Activated naive CD4-positive, alpha-beta T cell treated with anti-CD3 and anti-CD28 coated beads, Interleukin-2, amount 10 ng/mL, durations not matched to agents 7 days and 5 days (primary cell): Measurements from ENCODE around the gene MFAP4.

Source experiments
- CTCF ChIA-PET: fragments of 350-600 bp; sonication (Branson Sonifier 250); formaldehyde crosslinking; loops from one replicate; lab custom pipeline; 2021; ENCODE audit warnings: antibody characterized with exemption; lab: Charles Lee
- DNase-seq: peaks from one replicate; pipeline ENCODE4 v3.0.0-alpha.2; 2020
- H3K27ac Mint-ChIP-seq: one replicate; pipeline ENCODE4 v1.8.0; 2021; ENCODE audit warnings: mild to moderate bottlenecking, moderate library complexity, mixed read lengths
- H3K27me3 Mint-ChIP-seq: one replicate; pipeline ENCODE4 v1.8.0; 2021; ENCODE audit warnings: mild to moderate bottlenecking, mixed read lengths
- H3K36me3 Mint-ChIP-seq: one replicate; pipeline ENCODE4 v1.8.0; 2021; ENCODE audit warnings: mixed read lengths
- H3K4me1 Mint-ChIP-seq: one replicate; pipeline ENCODE4 v1.8.0; 2021; ENCODE audit warnings: mixed read lengths
- H3K4me3 Mint-ChIP-seq: one replicate; pipeline ENCODE4 v1.8.0; 2021; ENCODE audit warnings: mild to moderate bottlenecking, moderate library complexity, mixed read lengths
- H3K9me3 Mint-ChIP-seq: one replicate; pipeline ENCODE4 v1.8.0; 2021; ENCODE audit warnings: mixed read lengths

MFAP4 gene, protein sequence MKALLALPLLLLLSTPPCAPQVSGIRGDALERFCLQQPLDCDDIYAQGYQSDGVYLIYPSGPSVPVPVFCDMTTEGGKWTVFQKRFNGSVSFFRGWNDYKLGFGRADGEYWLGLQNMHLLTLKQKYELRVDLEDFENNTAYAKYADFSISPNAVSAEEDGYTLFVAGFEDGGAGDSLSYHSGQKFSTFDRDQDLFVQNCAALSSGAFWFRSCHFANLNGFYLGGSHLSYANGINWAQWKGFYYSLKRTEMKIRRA

DNA sequence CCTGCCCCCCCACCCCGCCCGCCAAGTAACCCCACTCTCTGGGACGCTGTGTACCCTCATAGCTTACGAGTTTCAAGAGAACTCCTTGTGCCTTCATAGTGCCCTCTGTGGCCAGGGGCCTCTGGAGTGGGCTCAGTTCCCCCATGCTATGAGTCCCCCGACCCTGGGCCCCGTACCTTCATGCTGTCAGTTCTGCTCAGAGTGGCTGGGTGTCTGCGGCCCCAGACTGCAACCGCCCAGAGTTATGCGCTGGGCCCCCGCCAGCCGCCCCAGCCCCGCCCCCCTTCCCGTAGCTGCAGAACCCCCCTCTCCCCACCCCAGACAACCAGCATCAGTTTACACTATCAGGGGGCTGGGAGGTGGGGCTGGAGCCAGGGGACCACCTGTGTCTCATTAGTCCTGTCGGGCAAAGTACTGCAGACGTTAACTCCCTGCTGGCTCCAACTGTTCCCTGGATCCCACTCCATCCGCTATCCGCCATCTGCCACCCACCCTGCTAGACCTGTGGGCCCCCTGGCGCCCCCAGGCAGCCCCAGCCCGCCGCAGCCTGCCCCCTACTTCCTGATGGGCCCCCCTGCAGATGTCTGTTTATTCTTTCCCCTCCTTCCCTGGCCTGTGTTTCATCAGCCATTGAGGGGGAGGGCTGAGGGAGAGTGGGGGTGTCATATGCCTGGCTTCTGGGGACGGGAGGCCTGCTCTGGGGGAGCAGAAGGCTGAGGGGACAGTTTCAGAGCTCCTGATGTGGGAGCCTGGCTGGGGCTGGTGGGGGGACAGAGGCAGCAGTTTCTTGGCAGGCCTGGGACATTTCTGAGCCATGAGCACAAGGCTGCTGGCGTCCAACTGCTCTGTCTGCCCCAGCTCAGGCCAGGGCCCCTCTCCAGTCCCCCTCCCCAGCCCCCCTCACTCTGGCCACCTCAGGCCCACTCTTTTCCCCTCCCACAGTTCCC, at the start of gene MFAP4:
MFAP4 (minus strand) TSS at position 217 of the 947 bp plus-strand sequence; CDS start at position 182, 35 bp downstream.
- H3K4me3 Mint-ChIP-seq = no peak within 1 kb of the TSS
- peak within 1 kb of the TSS; percentile 50 for H3K27ac Mint-ChIP-seq
- peaks cover 44% of the 10 kb centered on the region for H3K27me3 Mint-ChIP-seq
- H3K4me1 Mint-ChIP-seq = peaks cover 8% of the 10 kb centered on the region
- no peaks in the 10 kb centered on the region for H3K9me3 Mint-ChIP-seq
- CTCF ChIA-PET = no interaction called here
- no peak for DNase-seq
- H3K36me3 Mint-ChIP-seq = peaks cover 24% of the 10 kb centered on the region

DNA sequence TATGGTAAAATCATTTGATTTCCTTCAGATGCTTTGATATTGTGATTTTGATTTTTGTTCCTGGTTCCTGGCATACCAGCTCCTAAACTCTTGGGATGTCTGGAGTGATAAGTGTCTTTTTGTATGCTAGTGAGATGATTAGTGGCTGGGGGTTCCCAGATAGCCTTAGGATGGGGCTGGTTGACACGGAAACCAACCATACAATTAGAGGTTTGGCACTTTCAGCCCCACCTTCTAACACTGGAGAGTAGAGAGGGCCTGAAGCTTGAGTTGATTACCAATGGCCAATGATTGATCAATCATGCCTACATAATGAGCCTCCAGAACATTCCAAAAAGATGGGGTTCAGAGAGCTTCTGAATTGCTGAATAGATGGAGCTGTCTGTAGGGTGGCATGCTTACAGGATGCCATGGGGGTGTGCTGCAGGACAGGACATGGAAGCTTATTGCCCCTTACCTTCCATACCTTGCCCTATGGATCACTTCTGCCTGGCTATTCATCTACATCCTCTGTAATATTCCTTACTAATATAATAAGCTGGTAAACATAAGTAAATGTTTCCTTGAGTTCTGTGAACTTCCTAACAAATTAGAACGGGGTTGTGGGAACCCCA, 46.8 kb upstream of the MFAP4 start:
- H3K27me3 Mint-ChIP-seq = peaks cover 29% of the 10 kb centered on the region
- no peaks in the 10 kb centered on the region for H3K9me3 Mint-ChIP-seq
- no peaks in the 10 kb centered on the region for H3K4me1 Mint-ChIP-seq
- no peak overlapping the region for H3K4me3 Mint-ChIP-seq
- H3K36me3 Mint-ChIP-seq = no peaks in the 10 kb centered on the region
- CTCF ChIA-PET = interaction anchor here (0.7 to 2.8 kb wide), 5 partner anchors 9 to 333 kb away, joined by 3 to 12 read pairs (median 4); partner anchors contain the start of gene B9D1
- no peak for DNase-seq
- H3K27ac Mint-ChIP-seq = no peak overlapping the region

DNA sequence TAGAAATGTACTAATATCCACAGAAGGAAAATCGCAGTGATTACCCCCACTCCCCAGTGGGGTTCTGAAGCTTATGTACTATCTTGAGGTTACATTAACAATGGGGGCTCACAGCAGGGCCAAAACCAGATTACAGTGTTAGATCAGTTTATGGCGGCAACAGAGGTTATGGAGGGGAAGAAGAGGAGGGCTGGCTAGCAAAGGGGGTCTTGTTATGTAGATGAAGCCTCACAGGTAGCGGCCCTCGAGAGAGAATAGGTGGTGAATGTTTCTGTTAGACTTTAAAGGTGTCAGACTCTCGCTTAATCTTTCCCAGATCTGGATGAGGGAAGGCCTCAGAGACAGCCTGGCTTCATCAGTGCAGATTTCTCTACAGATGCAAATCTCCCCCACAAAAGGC, 46.3 kb upstream of the MFAP4 start:
- Mint-ChIP-seq H3K9me3 (no peaks in the 10 kb centered on the region), H3K4me3 (no peak overlapping the region), H3K27me3 (peaks cover 30% of the 10 kb centered on the region), H3K36me3 (no peaks in the 10 kb centered on the region), H3K4me1 (no peaks in the 10 kb centered on the region), H3K27ac (no peak overlapping the region)
- DNase-seq = no peak
- CTCF ChIA-PET = interaction anchor here (0.7 to 2.8 kb wide), 4 partner anchors 12 to 333 kb away, joined by 3 to 12 read pairs (median 4); partner anchors contain the start of gene B9D1

DNA sequence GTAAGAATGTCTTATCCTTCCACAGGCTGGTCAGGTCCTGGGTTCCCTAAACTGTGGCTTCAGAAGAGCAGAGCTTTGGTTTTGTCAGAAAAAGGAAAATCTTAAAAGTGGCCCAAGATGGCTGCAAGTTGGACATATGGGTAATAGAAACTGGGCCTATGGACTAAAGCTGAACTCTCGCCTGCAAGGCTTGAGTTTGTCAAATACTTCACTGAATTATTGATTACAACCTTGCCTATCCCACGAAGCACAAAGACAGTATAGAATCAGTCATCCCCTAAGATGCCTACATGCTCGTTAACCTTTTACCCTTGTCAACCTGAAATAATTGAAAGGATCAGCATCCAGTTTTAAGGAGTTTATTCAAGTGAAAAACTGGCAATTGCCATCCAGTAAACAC, 44.7 kb upstream of the MFAP4 start:
- H3K4me3 Mint-ChIP-seq = no peak overlapping the region
- H3K36me3 Mint-ChIP-seq = no peaks in the 10 kb centered on the region
- CTCF ChIA-PET = no interaction called here
- no peak overlapping the region for H3K27ac Mint-ChIP-seq
- peaks cover 39% of the 10 kb centered on the region for H3K27me3 Mint-ChIP-seq
- no peaks in the 10 kb centered on the region for H3K9me3 Mint-ChIP-seq
- no peaks in the 10 kb centered on the region for H3K4me1 Mint-ChIP-seq
- DNase-seq = no peak

DNA sequence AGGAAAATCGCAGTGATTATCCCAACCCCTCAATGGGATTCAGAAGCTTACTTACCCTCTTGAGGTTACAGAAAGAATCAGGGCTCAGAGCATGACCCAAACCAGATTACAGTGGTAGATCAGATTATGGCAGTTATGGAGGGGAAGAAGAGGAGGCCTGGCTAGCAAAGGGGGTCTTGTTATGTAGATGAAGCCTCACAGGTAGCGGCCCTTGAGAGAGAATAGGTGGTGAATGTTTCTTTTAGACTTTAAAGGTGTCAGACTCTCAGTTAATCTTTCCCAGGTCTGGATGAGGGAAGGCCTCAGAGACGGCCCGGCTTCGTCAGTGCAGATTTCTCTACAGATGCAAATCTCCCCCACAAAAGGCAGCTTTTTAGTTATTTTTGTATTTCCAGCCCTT, 39.6 kb upstream of the MFAP4 start:
- H3K9me3 Mint-ChIP-seq = no peaks in the 10 kb centered on the region
- CTCF ChIA-PET = interaction anchor here (1.7 kb wide), 1 partner anchor 64 kb away, joined by 5 read pairs; the partner anchor contains the start of gene B9D1
- no peaks in the 10 kb centered on the region for H3K36me3 Mint-ChIP-seq
- no peak for DNase-seq
- no peak overlapping the region for H3K27ac Mint-ChIP-seq
- H3K4me3 Mint-ChIP-seq = no peak overlapping the region
- H3K4me1 Mint-ChIP-seq = no peaks in the 10 kb centered on the region
- peaks cover 46% of the 10 kb centered on the region for H3K27me3 Mint-ChIP-seq

DNA sequence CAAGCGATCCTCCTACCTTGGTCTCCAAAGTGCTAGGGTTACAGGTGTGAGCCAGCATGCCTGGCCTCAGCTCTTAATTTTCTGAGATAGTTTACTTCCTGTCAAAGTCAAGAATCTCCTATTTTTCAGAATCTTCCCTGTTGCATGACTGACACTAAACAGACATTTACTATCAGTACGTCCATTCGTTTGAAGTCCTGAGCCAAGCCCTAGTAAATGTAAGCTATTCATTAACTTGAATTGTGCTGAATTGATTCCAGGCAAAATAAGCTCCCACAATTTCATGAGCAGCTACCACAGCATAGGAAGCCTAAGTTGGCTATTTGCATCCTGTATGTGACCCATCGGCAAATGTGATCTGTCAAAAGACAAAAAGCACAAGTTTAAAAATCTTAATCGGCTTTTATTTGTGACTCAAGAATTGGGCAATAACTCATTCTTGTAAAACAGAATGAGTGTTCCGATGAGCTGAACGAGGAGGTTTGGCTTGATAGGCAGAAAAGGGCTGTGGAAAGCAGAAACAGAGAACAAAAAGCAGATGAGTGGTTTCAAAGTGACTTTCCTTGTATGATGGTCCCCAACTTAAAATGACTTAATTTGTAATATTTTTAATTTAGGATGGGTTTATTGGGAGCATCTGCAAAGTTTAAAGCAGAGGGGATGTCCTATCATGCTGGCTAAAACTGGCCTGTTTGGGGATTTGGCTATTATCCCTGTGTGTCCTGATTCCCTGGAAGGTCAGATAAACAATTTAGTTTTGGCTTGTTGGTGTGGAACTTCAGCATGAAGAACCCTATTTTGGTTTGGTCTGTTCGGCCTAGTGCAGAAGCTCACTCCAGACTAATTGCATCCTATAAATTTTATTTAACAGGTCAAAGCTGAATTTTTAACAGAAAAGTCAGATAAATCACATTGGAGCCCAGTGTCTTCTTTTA, 38.2 kb upstream of the MFAP4 start:
- H3K36me3 Mint-ChIP-seq = no peaks in the 10 kb centered on the region
- no peak for DNase-seq
- no peaks in the 10 kb centered on the region for H3K9me3 Mint-ChIP-seq
- H3K4me3 Mint-ChIP-seq = no peak overlapping the region
- peaks cover 35% of the 10 kb centered on the region for H3K27me3 Mint-ChIP-seq
- H3K27ac Mint-ChIP-seq = no peak overlapping the region
- H3K4me1 Mint-ChIP-seq = no peaks in the 10 kb centered on the region
- CTCF ChIA-PET = interaction anchor here (1.3 kb wide), 1 partner anchor 63 kb away, joined by 3 read pairs; the partner anchor contains the start of gene B9D1

DNA sequence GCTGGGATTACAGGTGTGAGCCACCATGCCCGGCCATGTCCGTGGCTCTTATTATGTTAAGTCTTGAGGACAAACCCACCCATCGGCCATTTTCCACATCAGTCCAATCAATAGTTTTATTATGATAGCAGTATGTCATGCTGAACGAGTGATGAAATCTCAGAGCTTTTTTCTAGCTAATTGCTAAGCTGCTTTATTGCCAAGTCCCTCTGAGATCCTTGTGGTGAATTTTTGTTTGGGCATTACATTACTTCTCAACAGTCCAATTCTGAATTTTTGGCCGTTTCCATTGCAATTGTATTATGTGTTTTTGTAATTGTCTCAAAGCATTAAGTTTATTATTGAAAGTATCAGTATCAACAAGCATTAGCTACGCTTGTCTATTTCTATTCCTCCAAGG, 34.9 kb upstream of the MFAP4 start:
- Mint-ChIP-seq H3K36me3 (no peaks in the 10 kb centered on the region), H3K27ac (no peak overlapping the region), H3K9me3 (no peaks in the 10 kb centered on the region), H3K4me1 (peaks cover 3% of the 10 kb centered on the region), H3K4me3 (no peak overlapping the region), H3K27me3 (peaks cover 30% of the 10 kb centered on the region)
- CTCF ChIA-PET = no interaction called here
- no peak for DNase-seq

DNA sequence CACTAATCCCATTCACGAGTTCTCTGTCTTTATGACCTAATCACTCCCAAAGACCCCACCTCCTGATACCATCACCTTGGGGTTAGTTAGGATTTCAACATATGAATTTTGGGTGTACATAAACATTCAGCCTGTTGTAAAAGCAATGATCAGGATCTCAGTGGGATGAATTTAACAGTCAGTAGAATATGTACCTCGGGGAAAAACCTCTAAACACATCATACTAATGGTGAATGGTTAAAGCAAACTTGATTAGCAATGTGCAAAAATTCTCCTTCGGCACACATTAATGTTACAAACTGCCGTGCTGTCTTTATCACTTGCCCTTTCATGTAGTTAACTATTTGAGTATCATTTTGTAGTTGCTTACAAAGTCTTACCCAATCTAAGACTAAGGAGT, 34.2 kb upstream of the MFAP4 start:
- Mint-ChIP-seq H3K36me3 (no peaks in the 10 kb centered on the region), H3K27ac (no peak overlapping the region), H3K4me3 (no peak overlapping the region), H3K4me1 (peaks cover 3% of the 10 kb centered on the region), H3K9me3 (no peaks in the 10 kb centered on the region), H3K27me3 (peaks cover 33% of the 10 kb centered on the region)
- DNase-seq = no peak
- CTCF ChIA-PET = no interaction called here

DNA sequence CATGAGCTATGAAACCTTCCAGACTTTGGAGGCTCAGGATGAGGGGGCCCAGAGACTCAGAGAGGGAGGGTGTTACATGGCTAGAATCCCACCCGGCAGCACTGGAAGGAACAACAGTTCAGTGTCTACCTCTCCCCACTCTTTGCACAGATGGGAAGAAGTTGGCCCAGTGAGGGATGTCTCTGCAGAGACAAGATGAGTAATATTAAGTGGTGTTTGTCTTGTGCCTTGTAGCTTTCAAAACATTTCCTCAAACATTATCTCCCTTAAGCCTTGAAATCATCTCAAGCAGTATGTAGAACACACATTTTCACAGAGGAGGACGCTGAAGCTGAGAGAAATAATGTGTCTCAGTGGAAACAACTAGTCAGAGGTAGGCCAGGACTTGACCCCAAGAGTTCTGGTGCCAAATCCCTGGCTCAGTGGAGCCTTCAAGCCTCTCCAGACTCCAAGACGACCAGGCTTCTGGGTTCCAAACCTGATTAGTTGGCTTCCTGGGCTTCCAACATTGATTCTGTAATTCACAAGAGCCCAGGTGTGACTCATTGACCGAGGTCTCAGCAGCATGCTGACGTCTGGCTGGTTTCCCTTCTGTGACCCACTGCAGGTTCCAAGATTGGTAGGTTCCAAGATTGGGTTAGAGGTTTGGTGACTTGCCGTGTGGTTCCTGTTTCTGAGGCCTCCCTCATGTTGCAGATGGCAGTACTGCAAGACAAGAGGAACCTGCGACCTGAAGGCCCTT, 31.4 kb upstream of the MFAP4 start:
- DNase-seq = no peak
- H3K36me3 Mint-ChIP-seq = no peaks in the 10 kb centered on the region
- CTCF ChIA-PET = no interaction called here
- H3K4me3 Mint-ChIP-seq = no peak overlapping the region
- peaks cover 3% of the 10 kb centered on the region for H3K4me1 Mint-ChIP-seq
- H3K27me3 Mint-ChIP-seq = peaks cover 38% of the 10 kb centered on the region
- no peaks in the 10 kb centered on the region for H3K9me3 Mint-ChIP-seq
- H3K27ac Mint-ChIP-seq = no peak overlapping the region

DNA sequence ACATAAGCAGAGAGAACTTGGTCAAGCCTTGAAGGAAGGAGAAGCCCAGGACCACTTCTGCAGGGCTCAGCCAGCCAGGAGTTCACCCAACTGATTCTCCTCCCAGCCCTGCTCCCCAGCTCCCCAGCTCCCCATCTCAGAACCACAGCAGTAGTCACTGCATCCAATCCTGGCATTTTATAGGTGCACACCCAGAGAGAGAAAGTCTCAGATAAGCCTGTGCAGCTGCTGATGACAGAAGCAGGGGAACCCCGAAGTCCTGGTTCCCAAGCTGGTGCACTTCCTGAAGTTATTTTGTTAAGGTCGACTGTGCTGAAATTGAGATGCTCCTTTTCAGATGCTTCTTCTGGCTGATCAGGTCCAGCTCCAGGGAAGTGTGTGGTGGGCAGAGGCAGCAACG, 30.6 kb upstream of the MFAP4 start:
- H3K4me3 Mint-ChIP-seq = no peak overlapping the region
- no peak overlapping the region for H3K27ac Mint-ChIP-seq
- CTCF ChIA-PET = no interaction called here
- H3K9me3 Mint-ChIP-seq = no peaks in the 10 kb centered on the region
- H3K27me3 Mint-ChIP-seq = peaks cover 43% of the 10 kb centered on the region
- peaks cover 3% of the 10 kb centered on the region for H3K4me1 Mint-ChIP-seq
- DNase-seq = no peak
- H3K36me3 Mint-ChIP-seq = no peaks in the 10 kb centered on the region

DNA sequence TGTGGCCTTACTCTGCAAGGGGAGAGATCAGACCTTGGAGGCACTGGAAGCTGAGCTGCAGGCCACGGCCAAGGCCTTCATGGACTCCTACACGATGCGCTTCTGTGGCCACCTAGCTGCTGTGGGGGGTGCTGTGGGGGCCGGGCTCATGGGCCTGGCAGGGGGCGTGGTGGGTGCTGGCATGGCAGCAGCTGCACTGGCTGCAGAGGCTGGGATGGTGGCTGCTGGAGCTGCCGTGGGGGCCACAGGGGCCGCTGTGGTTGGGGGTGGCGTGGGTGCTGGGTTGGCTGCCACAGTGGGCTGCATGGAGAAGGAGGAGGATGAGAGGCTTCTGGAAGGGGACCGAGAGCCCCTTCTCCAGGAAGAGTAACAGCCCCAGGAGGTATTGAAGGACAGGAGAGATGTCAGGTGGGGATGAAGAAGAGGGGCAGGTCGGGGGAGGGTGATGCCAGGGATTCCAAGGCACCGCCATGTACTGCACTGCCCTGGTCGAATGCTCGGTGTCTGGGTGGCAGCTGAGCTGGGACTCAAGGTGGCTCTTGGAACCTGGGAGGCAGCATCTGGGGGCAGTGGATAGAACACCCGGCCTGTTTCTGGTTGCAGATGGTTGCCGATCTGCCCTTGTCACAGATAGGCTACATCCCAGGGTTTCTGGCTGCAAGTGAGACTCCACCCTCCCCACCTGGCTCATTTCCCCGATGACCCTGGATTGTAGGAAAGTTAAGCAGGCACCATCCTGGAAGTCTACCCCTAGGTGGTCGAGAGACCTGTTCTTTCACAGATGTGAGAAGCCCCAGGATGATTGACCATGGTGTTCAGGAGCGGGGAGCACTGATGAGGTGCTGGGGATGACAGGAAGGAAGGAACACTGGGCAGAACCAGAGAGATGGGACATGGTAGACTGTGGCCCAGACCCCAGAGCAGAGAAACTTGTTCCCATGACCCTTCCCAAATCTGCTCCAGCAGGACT, 29.1 kb upstream of the MFAP4 start:
- CTCF ChIA-PET = no interaction called here
- no peaks in the 10 kb centered on the region for H3K36me3 Mint-ChIP-seq
- H3K9me3 Mint-ChIP-seq = no peaks in the 10 kb centered on the region
- peaks cover 57% of the 10 kb centered on the region for H3K27me3 Mint-ChIP-seq
- no peak overlapping the region for H3K27ac Mint-ChIP-seq
- peaks cover 3% of the 10 kb centered on the region for H3K4me1 Mint-ChIP-seq
- H3K4me3 Mint-ChIP-seq = no peak overlapping the region
- DNase-seq = no peak

DNA sequence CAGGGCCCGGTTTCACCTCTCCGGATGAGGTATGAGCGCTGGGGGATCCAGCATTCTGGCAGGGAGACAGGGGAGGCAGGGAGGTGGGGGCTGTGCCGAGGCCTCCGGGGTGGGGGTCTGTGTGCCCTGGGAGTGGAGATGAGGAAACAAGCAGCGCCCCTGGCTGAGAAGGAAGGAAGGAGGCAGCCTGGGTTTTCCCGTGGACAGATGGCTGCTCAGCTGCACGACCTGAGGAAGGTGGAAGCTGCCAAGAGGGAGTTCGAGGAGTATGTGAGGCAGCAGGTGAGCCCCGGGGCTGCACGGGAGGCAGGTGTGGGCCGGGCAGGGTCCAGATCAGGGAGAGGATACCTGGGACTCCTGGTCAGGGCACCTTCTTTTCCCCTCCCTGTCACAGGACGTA, 28.3 kb upstream of the MFAP4 start:
- peaks cover 3% of the 10 kb centered on the region for H3K4me1 Mint-ChIP-seq

More for the DNA sequence above, 28.3 kb upstream of the MFAP4 start:
- Mint-ChIP-seq H3K27ac (no peak overlapping the region), H3K36me3 (no peaks in the 10 kb centered on the region), H3K27me3 (peaks cover 65% of the 10 kb centered on the region), H3K4me3 (no peak overlapping the region), H3K9me3 (no peaks in the 10 kb centered on the region)
- CTCF ChIA-PET = no interaction called here
- no peak for DNase-seq
